IPS-15b (cell line): ENCODE results near the gene AK6.

Source experiments
- H3K27me3 ChIP-seq: one replicate; pipeline ENCODE4 v1.6.1; 2013; ENCODE audit warnings: low read length; ENCODE audit not compliant: control insufficient read depth, insufficient read depth
- H3K36me3 ChIP-seq: one replicate; pipeline ENCODE4 v1.6.1; 2013; ENCODE audit warnings: low read length; ENCODE audit not compliant: control insufficient read depth, insufficient read depth
- H3K4me1 ChIP-seq: one replicate; pipeline ENCODE4 v1.6.1; 2013; ENCODE audit warnings: mild to moderate bottlenecking, low read length; ENCODE audit not compliant: control insufficient read depth, insufficient read depth
- H3K4me3 ChIP-seq: one replicate; pipeline ENCODE4 v1.5.1; 2013; ENCODE audit warnings: low read depth, low read length
- H3K9ac ChIP-seq: one replicate; pipeline ENCODE4 v1.6.1; 2013; ENCODE audit warnings: low read depth, mild to moderate bottlenecking, low read length
- H3K9me3 ChIP-seq: one replicate; pipeline ENCODE4 v1.6.1; 2013; ENCODE audit warnings: mild to moderate bottlenecking, low read length; ENCODE audit not compliant: control insufficient read depth, insufficient read depth

Gene AK6

GRCh38 chr5:69368458-69369339 lies 621 bp downstream of the AK6 start:
- Histone ChIP-seq H3K36me3 (peaks cover 9% of the 10 kb centered on the region), H3K9ac (peak overlapping the region; percentile 99), H3K27me3 (no peaks in the 10 kb centered on the region), H3K4me3 (peak overlapping the region; percentile 63), H3K9me3 (no peaks in the 10 kb centered on the region), H3K4me1 (peaks cover 3% of the 10 kb centered on the region)

GRCh38 chr5:69367697-69368279 lies 1.5 kb downstream of the AK6 start:
- H3K9me3 ChIP-seq, result no peaks in the 10 kb centered on the region
- H3K4me3 ChIP-seq, result peak overlapping the region; percentile 63
- H3K4me1 ChIP-seq, result peaks cover 3% of the 10 kb centered on the region
- H3K36me3 ChIP-seq, result peaks cover 12% of the 10 kb centered on the region
- H3K9ac ChIP-seq, result peak overlapping the region; percentile 99
- no peaks in the 10 kb centered on the region for H3K27me3 ChIP-seq

GRCh38 chr5:69364850-69365249 lies 4.5 kb downstream of the AK6 start:
- Histone ChIP-seq H3K4me3 (no peak overlapping the region), H3K4me1 (no peaks in the 10 kb centered on the region), H3K36me3 (peaks cover 12% of the 10 kb centered on the region), H3K9me3 (no peaks in the 10 kb centered on the region), H3K9ac (no peak overlapping the region), H3K27me3 (no peaks in the 10 kb centered on the region)

- Histone ChIP-seq H3K36me3 (peaks cover 12% of the 10 kb centered on the region), H3K4me1 (no peaks in the 10 kb centered on the region), H3K27me3 (no peaks in the 10 kb centered on the region), H3K4me3 (no peak overlapping the region), H3K9me3 (no peaks in the 10 kb centered on the region), H3K9ac (no peak overlapping the region)
These were observed 4.9 kb downstream of the AK6 start for GRCh38 chr5:69364414-69364813.

GRCh38 chr5:69360442-69360841 lies 8.9 kb downstream of the AK6 start:
- H3K36me3 ChIP-seq, result peaks cover 9% of the 10 kb centered on the region
- no peaks in the 10 kb centered on the region for H3K9me3 ChIP-seq
- no peak overlapping the region for H3K4me3 ChIP-seq
- no peaks in the 10 kb centered on the region for H3K4me1 ChIP-seq
- H3K9ac ChIP-seq, result no peak overlapping the region
- no peaks in the 10 kb centered on the region for H3K27me3 ChIP-seq

GRCh38 chr5:69359699-69360098 lies 9.6 kb downstream of the AK6 start:
- Histone ChIP-seq H3K4me1 (no peaks in the 10 kb centered on the region), H3K9me3 (no peaks in the 10 kb centered on the region), H3K4me3 (no peak overlapping the region), H3K27me3 (no peaks in the 10 kb centered on the region), H3K9ac (no peak overlapping the region), H3K36me3 (peaks cover 3% of the 10 kb centered on the region)

- peaks cover 3% of the 10 kb centered on the region for H3K36me3 ChIP-seq
- H3K27me3 ChIP-seq, result no peaks in the 10 kb centered on the region
- no peak overlapping the region for H3K9ac ChIP-seq
- no peaks in the 10 kb centered on the region for H3K4me1 ChIP-seq
- H3K4me3 ChIP-seq, result no peak overlapping the region
- H3K9me3 ChIP-seq, result no peaks in the 10 kb centered on the region
These were observed 18.7 kb downstream of the AK6 start for GRCh38 chr5:69350664-69351063.

- Histone ChIP-seq H3K9me3 (no peaks in the 10 kb centered on the region), H3K9ac (no peak overlapping the region)
These were observed 26.2 kb downstream of the AK6 start for GRCh38 chr5:69343083-69343482.

GRCh38 chr5:69341520-69342161 lies 27.7 kb downstream of the AK6 start:
- Histone ChIP-seq H3K36me3 (no peaks in the 10 kb centered on the region), H3K9me3 (no peaks in the 10 kb centered on the region), H3K27me3 (no peaks in the 10 kb centered on the region), H3K4me3 (no peak overlapping the region), H3K4me1 (no peaks in the 10 kb centered on the region), H3K9ac (no peak overlapping the region)

More at GRCh38 chr5:69343083-69343482, 26.2 kb downstream of the AK6 start:
- no peak overlapping the region for H3K4me3 ChIP-seq
- no peaks in the 10 kb centered on the region for H3K36me3 ChIP-seq
- H3K27me3 ChIP-seq, result no peaks in the 10 kb centered on the region
- H3K4me1 ChIP-seq, result no peaks in the 10 kb centered on the region

- Histone ChIP-seq H3K36me3 (no peaks in the 10 kb centered on the region), H3K4me1 (peaks cover 6% of the 10 kb centered on the region), H3K27me3 (peaks cover 2% of the 10 kb centered on the region), H3K9ac (no peak overlapping the region), H3K9me3 (no peaks in the 10 kb centered on the region), H3K4me3 (no peak overlapping the region)
These were observed 33.9 kb downstream of the AK6 start for GRCh38 chr5:69335341-69335935.

- H3K4me1 ChIP-seq, result peaks cover 6% of the 10 kb centered on the region
- no peak overlapping the region for H3K9ac ChIP-seq
- no peak overlapping the region for H3K4me3 ChIP-seq
- H3K9me3 ChIP-seq, result no peaks in the 10 kb centered on the region
- H3K27me3 ChIP-seq, result peaks cover 2% of the 10 kb centered on the region
- H3K36me3 ChIP-seq, result no peaks in the 10 kb centered on the region
These were observed 34.5 kb downstream of the AK6 start for GRCh38 chr5:69334793-69335268.
